GM19463 (cell line): Measurements from ENCODE around the gene NCOA4.
"Not testable (repeated sequence)": the region's sequence is repeated elsewhere in the genome, so short reads cannot be mapped to it uniquely, and the experiment has no call there.

Experiments used
- ATAC-seq: cut with Tn5 transposase; IDR thresholded peaks from one replicate; pipeline ENCODE4 v1.9.1; 2021; ENCODE audit warnings: mild to moderate bottlenecking, moderate library complexity; ENCODE audit not compliant: unreplicated experiment

The NCOA4 gene

GRCh38 chr10:45985590-45985989, 44.8 kb downstream of the NCOA4 start:
- ATAC-seq, result not testable (repeated sequence)

GRCh38 chr10:45984473-45984872, 46.0 kb downstream of the NCOA4 start:
- not testable (repeated sequence) for ATAC-seq

DNA sequence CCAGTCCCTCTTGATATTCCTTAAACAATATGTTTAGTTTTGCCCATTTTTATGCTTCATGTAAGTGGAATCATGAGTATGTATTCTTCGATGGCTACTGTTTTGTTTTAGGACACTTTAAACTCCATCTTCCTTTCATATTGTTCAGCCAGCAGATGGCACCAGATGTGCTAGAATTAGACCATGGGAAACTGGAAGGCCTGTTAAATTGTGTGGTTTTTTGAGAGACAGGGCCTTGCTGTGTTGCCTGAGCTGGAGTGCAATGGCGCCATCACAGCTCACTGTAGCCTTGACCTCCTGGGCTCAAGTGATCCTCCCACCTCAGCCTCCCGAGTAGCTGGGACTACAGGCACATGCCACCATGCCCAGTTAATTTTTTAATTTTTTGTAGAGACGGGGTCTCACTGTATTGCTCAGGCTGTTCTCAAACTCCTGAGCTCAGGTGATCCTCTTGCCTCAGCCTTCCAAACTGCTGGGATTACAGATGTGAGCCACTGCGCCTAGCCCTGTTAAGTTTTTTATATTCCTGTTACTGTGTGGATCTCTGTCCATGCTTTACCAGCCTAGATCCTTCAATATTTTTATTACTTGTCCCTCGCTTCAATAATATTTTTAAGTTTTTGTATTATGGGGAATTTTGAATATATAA, 46.8 kb downstream of the NCOA4 start:
- peak; percentile 58 for ATAC-seq

DNA sequence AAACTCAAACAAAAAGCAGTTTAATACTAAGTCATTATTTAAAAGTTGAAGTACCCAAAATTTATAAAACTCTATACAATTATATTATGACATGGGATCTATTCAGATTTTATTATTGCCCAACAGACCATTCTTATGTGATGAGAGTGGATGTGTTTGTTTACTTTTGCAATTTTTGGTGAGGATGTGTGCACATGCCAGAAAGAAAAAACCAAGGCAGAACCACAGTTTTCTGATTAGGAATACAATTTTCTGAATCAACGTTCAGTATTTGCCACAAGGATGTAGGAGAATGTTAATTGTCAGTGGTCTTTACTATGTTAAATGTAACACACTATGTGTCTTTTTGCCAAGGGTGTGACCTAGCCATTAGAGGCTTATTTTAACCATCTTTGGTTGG, 49.1 kb downstream of the NCOA4 start:
- ATAC-seq, result not testable (repeated sequence)

DNA sequence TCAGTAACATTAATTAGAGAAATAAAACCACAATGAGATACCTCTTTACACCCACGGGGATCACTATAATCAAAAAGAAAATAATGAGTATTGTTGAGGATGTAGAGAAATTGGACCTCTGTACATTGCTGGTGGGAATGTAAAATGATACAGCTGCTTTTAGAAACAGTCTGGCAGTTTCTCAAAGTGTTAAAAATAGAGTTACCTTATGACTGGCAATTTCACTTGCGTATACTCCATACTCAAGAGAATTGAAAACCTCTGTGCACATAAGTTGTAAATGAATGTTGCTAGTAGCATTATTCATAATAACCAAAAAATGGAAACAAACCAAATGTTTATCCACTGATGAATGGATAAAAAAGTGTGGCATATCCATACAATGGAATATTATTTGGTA, 51.9 kb downstream of the NCOA4 start:
- peak; percentile 61 for ATAC-seq

GRCh38 chr10:45974041-45974440, 56.4 kb downstream of the NCOA4 start:
- not testable (repeated sequence) for ATAC-seq

- not testable (repeated sequence) for ATAC-seq
These were observed 57.6 kb downstream of the NCOA4 start for GRCh38 chr10:45972813-45973169.

- peak; percentile 79 for ATAC-seq
These were observed 58.2 kb downstream of the NCOA4 start, which contains the start of gene TIMM23 for GRCh38 chr10:45972106-45972812. TIMM23 (plus strand) TSS chr10:45972489; CDS start chr10:45972625, 136 bp downstream.

- peak; percentile 38 for ATAC-seq
These were observed 58.7 kb downstream of the NCOA4 start for GRCh38 chr10:45971742-45972105.

DNA sequence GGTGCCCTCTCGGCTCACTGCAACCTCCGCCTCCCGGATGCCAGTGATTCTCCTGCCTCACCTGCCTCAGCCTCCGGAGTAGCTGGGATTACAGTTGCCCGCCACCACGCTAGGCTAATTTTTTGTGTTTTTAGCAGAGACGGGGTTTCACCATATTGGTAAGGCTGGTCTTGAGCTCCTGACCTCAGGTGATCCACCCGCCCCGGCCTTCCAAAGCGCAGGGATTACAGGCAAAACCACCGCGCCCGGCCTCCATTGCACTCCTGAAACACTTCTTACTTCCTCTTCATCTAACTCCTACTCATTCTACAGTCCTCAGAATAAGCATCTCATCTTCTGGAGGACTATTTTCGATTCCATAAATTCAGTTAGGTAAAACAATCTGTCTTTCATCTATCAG, 59.4 kb downstream of the NCOA4 start:
- not testable (repeated sequence) for ATAC-seq

GRCh38 chr10:45962686-45963452, 67.6 kb downstream of the NCOA4 start:
- not testable (repeated sequence) for ATAC-seq

DNA sequence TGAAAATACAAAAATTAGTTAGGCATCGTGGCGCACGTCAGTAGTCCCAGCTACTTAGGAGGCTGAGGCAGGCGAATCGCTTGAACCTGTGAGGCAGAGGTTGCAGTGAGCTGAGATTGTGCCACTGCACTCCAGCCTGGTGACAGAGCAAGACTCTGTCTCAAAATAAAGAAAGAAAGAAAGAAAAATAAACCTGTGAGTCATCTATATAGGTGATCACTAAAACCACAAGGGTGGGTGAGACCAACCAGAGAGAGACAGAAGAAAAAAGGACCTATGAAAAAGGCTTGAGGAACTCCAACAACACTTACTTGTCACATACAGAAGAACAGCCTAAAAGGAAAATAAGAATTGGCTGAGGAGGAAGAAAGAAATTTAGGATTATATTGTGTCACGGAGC, 72.5 kb downstream of the NCOA4 start:
- not testable (repeated sequence) for ATAC-seq

GRCh38 chr10:45956634-45957033, 73.8 kb downstream of the NCOA4 start:
- not testable (repeated sequence) for ATAC-seq
